GM21423 (cell line): Measurements from ENCODE around the gene PDGFRA.
A peak's percentile ranks its signal among the peaks of the same experiment; 100 is the strongest.
"Not testable (repeated sequence)": the region's sequence is repeated elsewhere in the genome, so short reads cannot be mapped to it uniquely, and the experiment has no call there.

Source experiments
- ATAC-seq: cut with Tn5 transposase; IDR thresholded peaks from one replicate; pipeline ENCODE4 v1.9.1; 2021; ENCODE audit warnings: mild to moderate bottlenecking, moderate library complexity; ENCODE audit not compliant: unreplicated experiment

PDGFRA gene

GRCh38 chr4:54318904-54319303, 89.8 kb downstream of the PDGFRA start:
- ATAC-seq, result peak; percentile 26

- ATAC-seq, result no peak
Observed at GRCh38 chr4:54320826-54321685, 92.0 kb downstream of the PDGFRA start.

DNA sequence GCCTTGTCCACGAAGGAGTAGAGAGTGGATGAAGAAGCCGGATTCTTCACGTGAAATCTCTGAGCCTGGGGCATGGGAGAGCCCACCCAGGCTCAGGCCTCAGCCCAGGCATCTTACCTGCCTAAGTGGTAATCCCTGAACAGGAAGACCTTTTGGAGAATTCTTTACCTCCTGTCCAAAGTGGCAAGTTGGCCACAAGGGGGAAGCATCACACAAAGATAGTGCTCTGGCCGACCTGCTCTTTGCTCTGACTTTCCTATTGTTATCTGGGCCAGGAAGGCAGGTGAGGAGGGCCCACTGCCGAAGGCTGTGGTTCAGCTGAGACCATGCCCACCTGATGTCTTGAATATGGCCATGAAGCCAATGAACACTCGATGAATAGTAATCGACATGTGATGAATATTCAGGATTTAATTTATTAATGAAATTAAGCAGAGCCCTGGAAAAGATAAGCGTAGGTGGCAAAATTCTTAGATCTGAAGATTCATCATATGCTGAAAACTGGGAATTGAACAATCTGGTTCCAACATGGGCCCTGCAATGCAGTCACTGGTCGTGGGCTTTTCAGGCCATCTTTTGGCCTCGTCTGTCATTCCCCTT, 93.8 kb downstream of the PDGFRA start:
- ATAC-seq, result no peak

DNA sequence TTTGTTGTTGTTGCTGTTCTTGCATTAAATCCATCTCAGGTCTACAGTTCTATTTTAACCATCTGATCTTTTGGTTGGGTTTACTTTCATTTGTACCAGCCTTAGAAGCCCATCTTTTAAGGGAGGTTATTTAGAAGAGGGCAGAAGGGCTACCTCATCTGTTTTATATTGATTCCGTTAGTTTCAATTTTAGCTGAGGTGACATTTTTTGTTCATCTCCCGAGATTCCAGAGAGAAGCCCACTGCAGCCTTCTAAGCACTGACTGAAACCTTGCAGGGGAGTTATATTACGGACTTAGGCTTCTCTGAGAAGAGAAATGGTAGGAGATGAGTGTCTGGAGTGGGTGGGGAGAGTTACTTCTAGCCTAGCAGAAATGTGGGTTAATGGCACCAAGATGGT, 101.8 kb downstream of the PDGFRA start:
- no peak for ATAC-seq

DNA sequence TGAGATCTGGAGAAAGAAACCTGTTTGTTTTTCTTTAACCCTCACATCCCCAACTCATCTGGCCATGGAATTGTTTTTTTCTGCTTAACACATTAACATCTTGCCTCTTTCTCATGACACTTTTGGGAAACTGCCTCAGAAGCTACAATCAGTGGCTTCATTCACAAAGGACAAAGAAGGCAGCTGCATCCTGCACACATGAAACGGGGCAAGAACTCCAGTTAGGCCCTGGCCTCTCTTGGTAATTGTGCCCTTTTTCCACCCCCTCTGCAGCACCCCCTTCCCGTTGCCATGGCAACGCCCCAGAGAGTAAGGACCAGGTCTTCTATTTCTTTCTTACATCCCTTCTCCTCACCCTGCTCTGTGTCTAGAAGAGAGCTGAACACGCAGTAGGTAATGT, 103.4 kb downstream of the PDGFRA start:
- no peak for ATAC-seq

DNA sequence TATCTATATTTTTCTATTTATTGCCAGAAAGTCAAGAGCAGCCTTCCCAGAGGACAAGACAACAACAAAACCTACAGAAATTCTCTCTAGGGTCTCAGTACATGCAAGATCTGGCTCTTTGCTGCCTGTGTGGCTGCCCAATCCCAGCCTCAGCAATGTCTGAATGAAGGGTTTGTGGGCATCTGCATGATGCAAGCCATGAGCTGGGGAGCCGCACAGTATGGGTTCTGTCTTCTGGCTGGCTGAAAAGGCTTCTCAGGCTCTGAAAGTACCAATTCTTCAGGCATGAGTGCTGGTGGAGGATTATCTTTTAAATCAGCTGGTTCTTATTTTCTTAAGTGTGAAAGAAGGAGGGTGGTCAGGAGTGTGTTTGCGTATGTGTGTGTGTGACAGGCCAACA, 104.6 kb downstream of the PDGFRA start:
- ATAC-seq, result no peak

DNA sequence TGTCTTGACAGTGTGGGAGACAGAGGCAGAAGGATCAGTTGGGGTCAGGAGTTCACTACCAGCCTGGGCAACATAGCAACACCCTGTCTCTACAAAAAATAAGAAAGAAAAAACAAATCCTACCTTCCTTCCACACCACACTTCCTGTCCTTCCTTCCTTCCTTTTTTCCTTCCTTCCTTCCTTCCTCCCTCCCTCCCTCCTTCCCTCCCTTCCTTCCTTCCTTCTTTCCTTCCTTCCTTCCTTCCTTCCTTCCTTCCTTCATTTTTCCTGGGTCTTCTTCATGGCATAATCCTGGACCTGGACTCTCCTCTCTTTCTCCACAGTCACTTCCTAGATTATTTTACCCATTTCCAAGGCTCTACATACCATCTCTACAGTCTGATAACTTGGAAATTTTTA, 105.7 kb downstream of the PDGFRA start:
- not testable (repeated sequence) for ATAC-seq

GRCh38 chr4:54337009-54337408, 107.9 kb downstream of the PDGFRA start:
- no peak for ATAC-seq

- not testable (repeated sequence) for ATAC-seq
Observed at GRCh38 chr4:54342067-54342466, 113.0 kb downstream of the PDGFRA start.
